DND-41 (cell line): ENCODE measurements around the gene ATXN7L2.

Source experiments
- ATAC-seq: fragments of 200-7000 bp; cut with Tn5 transposase; 3 replicates; pipeline ENCODE4 v1.9.1; 2021; ENCODE audit warnings: low read depth; ENCODE audit not compliant: insufficient read depth
- DNase-seq: peaks from one replicate; pipeline ENCODE4 v3.0.0-alpha.2; 2020
- H2AFZ ChIP-seq: 2 replicates; pipeline ENCODE4 v1.6.0; 2012; ENCODE audit warnings: low read depth, low read length
- H3K27ac ChIP-seq: 2 replicates; pipeline ENCODE4 v1.5.1; 2012; ENCODE audit warnings: low read length, inconsistent platforms
- H3K27me3 ChIP-seq: fragments of 200-600 bp; sonication (generic); 2 replicates; pipeline ENCODE4 v1.6.0; 2012; ENCODE audit warnings: low read length, mild to moderate bottlenecking, inconsistent platforms; ENCODE audit not compliant: insufficient read depth, poor library complexity
- H3K36me3 ChIP-seq: 2 replicates; pipeline ENCODE4 v1.5.1; 2012; ENCODE audit warnings: low read length, inconsistent platforms; ENCODE audit not compliant: insufficient read depth
- H3K4me1 ChIP-seq: 2 replicates; pipeline ENCODE4 v1.5.1; 2012; ENCODE audit warnings: mild to moderate bottlenecking, low read length; ENCODE audit not compliant: insufficient read depth
- H3K4me2 ChIP-seq: 2 replicates; pipeline ENCODE4 v1.6.0; 2012; ENCODE audit warnings: mild to moderate bottlenecking, moderate library complexity, low read length, inconsistent platforms; ENCODE audit not compliant: insufficient read depth
- H3K4me3 ChIP-seq, 2 experiments: fragments of 200-600 bp in 1 of 2; shearing (Covaris generic) in 1 of 2; 2 replicates each; pipeline ENCODE4 v1.5.1; 2012 to 2016; ENCODE audit warnings: inconsistent platforms in 2 of 2, low read length in 2 of 2, mild to moderate bottlenecking in 2 of 2, low read depth in 1 of 2, moderate library complexity in 1 of 2
- H3K79me2 ChIP-seq: 2 replicates; pipeline ENCODE4 v1.6.0; 2012; ENCODE audit warnings: low read length, inconsistent platforms; ENCODE audit not compliant: insufficient read depth
- H3K9ac ChIP-seq: 2 replicates; pipeline ENCODE4 v1.6.0; 2012; ENCODE audit warnings: low read depth, mild to moderate bottlenecking, inconsistent platforms, low read length, moderate library complexity
- H3K9me3 ChIP-seq: 2 replicates; pipeline ENCODE4 v1.5.1; 2012; ENCODE audit warnings: low read length, moderate library complexity, mild to moderate bottlenecking, inconsistent platforms; ENCODE audit not compliant: insufficient read depth, severe bottlenecking
- H4K20me1 ChIP-seq: 2 replicates; pipeline ENCODE4 v1.6.0; 2012; ENCODE audit warnings: low read length; ENCODE audit not compliant: insufficient read depth
- EZH2 ChIP-seq: IDR thresholded peaks from 3 replicates; pipeline ENCODE4 v1.6.1; 2012; ENCODE audit warnings: borderline replicate concordance, low read depth, mild to moderate bottlenecking, moderate library complexity, low read length, inconsistent platforms; ENCODE audit not compliant: severe bottlenecking
- TF ChIP-seq, protein P1 (sequence below): IDR thresholded peaks from 2 replicates; pipeline ENCODE4 v1.5.1; 2012; ENCODE audit warnings: borderline replicate concordance, low read length, moderate library complexity, mild to moderate bottlenecking; ENCODE audit not compliant: poor library complexity, severe bottlenecking; ENCODE audit errors: extremely low read depth

ATXN7L2 gene

DNA sequence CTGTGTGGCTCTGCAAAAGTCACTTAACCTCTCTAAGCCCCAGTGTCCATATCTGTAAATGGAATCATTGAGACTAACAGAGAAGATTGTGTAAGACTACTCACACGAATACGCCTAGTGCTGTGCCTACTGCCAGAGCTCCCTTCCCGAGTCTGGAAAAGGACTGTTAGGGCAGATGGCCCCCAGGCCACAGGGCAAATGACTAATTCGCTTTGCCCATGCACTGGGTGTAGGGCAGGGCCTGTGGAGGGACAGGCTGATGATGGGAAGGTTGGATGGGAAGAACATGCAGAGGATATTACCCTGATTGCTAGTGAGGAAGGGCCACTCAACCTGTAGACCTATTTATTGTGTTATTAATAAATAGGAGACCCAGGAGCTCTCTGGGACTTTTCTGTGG lies 51.8 kb downstream of the ATXN7L2 start:
- Histone ChIP-seq H3K4me3 (no peak overlapping the region), H4K20me1 (no peaks in the 10 kb centered on the region), H3K27ac (no peak overlapping the region), H3K79me2 (no peaks in the 10 kb centered on the region), H3K9me3 (no peaks in the 10 kb centered on the region), H3K27me3 (no peaks in the 10 kb centered on the region), H3K4me2 (no peak overlapping the region), H3K4me1 (peaks cover 13% of the 10 kb centered on the region), H3K36me3 (no peaks in the 10 kb centered on the region), H2AFZ (no peak overlapping the region), H3K9ac (no peak overlapping the region)
- no peak for DNase-seq
- no peak for ATAC-seq
- TF ChIP-seq, protein P1, sequence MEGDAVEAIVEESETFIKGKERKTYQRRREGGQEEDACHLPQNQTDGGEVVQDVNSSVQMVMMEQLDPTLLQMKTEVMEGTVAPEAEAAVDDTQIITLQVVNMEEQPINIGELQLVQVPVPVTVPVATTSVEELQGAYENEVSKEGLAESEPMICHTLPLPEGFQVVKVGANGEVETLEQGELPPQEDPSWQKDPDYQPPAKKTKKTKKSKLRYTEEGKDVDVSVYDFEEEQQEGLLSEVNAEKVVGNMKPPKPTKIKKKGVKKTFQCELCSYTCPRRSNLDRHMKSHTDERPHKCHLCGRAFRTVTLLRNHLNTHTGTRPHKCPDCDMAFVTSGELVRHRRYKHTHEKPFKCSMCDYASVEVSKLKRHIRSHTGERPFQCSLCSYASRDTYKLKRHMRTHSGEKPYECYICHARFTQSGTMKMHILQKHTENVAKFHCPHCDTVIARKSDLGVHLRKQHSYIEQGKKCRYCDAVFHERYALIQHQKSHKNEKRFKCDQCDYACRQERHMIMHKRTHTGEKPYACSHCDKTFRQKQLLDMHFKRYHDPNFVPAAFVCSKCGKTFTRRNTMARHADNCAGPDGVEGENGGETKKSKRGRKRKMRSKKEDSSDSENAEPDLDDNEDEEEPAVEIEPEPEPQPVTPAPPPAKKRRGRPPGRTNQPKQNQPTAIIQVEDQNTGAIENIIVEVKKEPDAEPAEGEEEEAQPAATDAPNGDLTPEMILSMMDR = no peak
- TF ChIP-seq EZH2 = no peak

DNA sequence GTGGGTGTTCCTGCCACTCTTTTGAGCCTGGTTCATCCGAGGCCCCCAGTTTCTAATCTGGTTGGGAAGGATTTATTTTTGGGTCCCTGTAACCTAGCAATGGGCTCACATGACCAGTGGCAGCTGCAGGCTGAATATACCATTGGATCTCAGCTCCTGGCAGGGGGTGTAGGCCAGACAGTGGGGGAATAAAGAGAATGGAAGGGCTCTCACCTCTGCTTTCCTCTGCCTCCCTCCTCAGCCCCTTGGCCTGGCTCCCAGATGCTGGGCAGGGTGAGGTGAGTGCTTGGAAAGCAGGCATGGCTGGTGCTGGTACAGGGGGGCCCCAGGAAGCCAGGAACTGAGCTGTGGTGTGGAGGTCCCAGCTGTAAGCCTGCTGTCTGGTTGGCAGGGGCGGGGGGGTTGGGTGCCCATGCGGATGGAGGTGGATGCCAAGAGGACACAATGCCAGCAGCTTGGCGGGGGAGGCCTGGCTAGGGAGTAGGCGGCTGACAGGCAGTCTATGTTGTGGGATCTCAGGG lies 52.3 kb downstream of the ATXN7L2 start:
- peaks cover 2% of the 10 kb centered on the region for H3K27me3 ChIP-seq
- no peaks in the 10 kb centered on the region for H3K9me3 ChIP-seq
- H3K27ac ChIP-seq = no peak overlapping the region
- TF ChIP-seq EZH2 = no peak
- TF ChIP-seq, protein P1 = no peak
- H3K79me2 ChIP-seq = no peaks in the 10 kb centered on the region
- no peaks in the 10 kb centered on the region for H4K20me1 ChIP-seq
- no peak overlapping the region for H3K9ac ChIP-seq
- no peak overlapping the region for H3K4me3 ChIP-seq
- no peak overlapping the region for H3K4me2 ChIP-seq
- DNase-seq = no peak
- ATAC-seq = no peak
- peaks cover 13% of the 10 kb centered on the region for H3K4me1 ChIP-seq
- no peak overlapping the region for H2AFZ ChIP-seq
- no peaks in the 10 kb centered on the region for H3K36me3 ChIP-seq

DNA sequence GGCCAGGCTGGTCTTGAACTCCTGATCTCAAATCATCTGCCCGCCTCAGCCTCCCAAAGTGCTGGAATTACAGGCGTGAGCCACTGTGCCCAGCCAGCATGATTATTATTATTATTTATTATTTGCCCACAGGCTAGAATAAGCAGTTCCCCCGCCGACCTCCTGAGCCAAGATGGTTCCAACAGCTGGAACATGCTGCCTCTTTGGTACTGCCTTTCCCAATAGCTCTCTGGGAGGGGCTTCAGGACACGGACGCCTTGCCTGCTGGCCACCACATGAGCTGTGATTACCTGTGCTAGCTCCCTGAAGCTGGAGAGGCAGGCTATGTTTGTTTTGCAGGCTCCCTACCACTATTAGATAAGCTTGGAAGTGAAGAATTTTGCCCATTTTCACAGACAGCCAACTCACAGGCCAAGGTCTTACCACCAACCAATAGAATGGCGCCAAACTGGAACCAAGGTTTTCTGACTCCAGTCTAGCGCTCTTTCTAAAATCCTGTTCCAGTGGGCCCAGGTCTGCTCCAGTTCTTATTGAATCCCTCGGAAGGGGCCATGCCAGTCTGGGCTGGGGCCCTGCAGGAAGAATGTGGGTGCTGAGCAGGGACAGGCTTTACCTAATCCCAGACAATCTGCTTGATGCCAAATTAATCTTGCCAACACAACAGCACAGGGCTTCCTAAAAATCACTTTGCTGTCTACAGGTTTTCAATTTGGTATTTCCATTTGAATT lies 53.9 kb downstream of the ATXN7L2 start:
- H3K79me2 ChIP-seq = no peaks in the 10 kb centered on the region
- no peak for DNase-seq
- no peak overlapping the region for H3K9ac ChIP-seq
- no peaks in the 10 kb centered on the region for H4K20me1 ChIP-seq
- H3K36me3 ChIP-seq = no peaks in the 10 kb centered on the region
- no peak for ATAC-seq
- TF ChIP-seq, protein P1 = no peak
- TF ChIP-seq EZH2 = no peak
- no peak overlapping the region for H3K4me3 ChIP-seq
- H3K4me1 ChIP-seq = peaks cover 4% of the 10 kb centered on the region
- no peak overlapping the region for H2AFZ ChIP-seq
- H3K4me2 ChIP-seq = no peak overlapping the region
- H3K27me3 ChIP-seq = peaks cover 2% of the 10 kb centered on the region
- H3K9me3 ChIP-seq = no peaks in the 10 kb centered on the region
- no peak overlapping the region for H3K27ac ChIP-seq
